SK-N-MC (cell line): Measurements from ENCODE around the gene HDAC7.

Experiments used
- EZH2 ChIP-seq: fragments of 200-600 bp; sonication (generic); IDR thresholded peaks from one replicate; pipeline ENCODE4 v1.6.1; 2017; ENCODE audit warnings: antibody characterized with exemption
- FOXP2 ChIP-seq: optimal IDR thresholded peaks from 2 replicates; pipeline ENCODE3; 2011; ENCODE audit warnings: mild to moderate bottlenecking, moderate library complexity; ENCODE audit not compliant: insufficient read depth; ENCODE audit errors: extremely low read length, control extremely low read depth
- POLR2AphosphoS5 ChIP-seq: IDR thresholded peaks from 2 replicates; pipeline ENCODE4 v1.6.1; 2012; ENCODE audit warnings: mild to moderate bottlenecking, low read depth, low read length, borderline replicate concordance

GRCh38 chr12:47772094-47772660 lies 47.5 kb downstream of the HDAC7 start:
- TF ChIP-seq EZH2 (no peak), POLR2AphosphoS5 (no peak), FOXP2 (no peak)
